Panc1 (cell line): Measurements from ENCODE around the gene MUS81. TPM values are rescaled to one million over a fixed set of nuclear protein-coding genes. Genes with fewer than 3 reads are reported as not detected.

ENCODE experiments used
- ATAC-seq: fragments of 200-7000 bp; cut with Tn5 transposase; 2 replicates; pipeline ENCODE4 v1.9.1; 2020; ENCODE audit warnings: mild to moderate bottlenecking, moderate library complexity
- Bru-seq: library from RNA; stranded (reverse); fragments of 400-500 nt; gene quantifications from one replicate; lab custom pipeline; 2021; lab: Mats Ljungman, UMichigan
- BruChase-seq, 2 experiments: library from RNA; stranded (reverse); fragments of 400-500 nt; gene quantifications; one replicate each; lab custom pipeline; 2021; lab: Mats Ljungman, UMichigan
- BruUV-seq: library from RNA; stranded (reverse); fragments of 400-500 nt; replicated peaks from 2 replicates; lab custom pipeline; 2021; lab: Mats Ljungman, UMichigan
- CTCF ChIA-PET: fragments of 300-600 bp; sonication (Branson Sonifier 250); formaldehyde crosslinking; loops from one replicate; lab custom pipeline; 2022; ENCODE audit warnings: antibody characterized with exemption; lab: Charles Lee
- POLR2A ChIA-PET: fragments of 300-600 bp; sonication (Branson Sonifier 250); formaldehyde crosslinking; loops from one replicate; lab custom pipeline; 2022; ENCODE audit warnings: antibody characterized with exemption; lab: Charles Lee
- DNase-seq: peaks from one replicate; pipeline ENCODE4 v3.0.0-alpha.2; 2010; ENCODE audit warnings: low read depth, low spot score
- H3K27ac ChIP-seq: 2 replicates; pipeline ENCODE4 v1.5.1; 2011; ENCODE audit warnings: mild to moderate bottlenecking, low read length, inconsistent platforms
- H3K27me3 ChIP-seq: fragments of 200-500 bp; sonication (Bioruptor generic); 2 replicates; pipeline ENCODE4 v1.6.0; 2014; ENCODE audit warnings: low read length, inconsistent platforms; ENCODE audit not compliant: control insufficient read depth, insufficient read depth
- H3K36me3 ChIP-seq: fragments of 200-500 bp; sonication (Bioruptor generic); 2 replicates; pipeline ENCODE4 v1.5.1; 2014; ENCODE audit warnings: inconsistent platforms, mild to moderate bottlenecking, low read length, moderate library complexity; ENCODE audit not compliant: control insufficient read depth, insufficient read depth
- H3K4me1 ChIP-seq: 2 replicates; pipeline ENCODE4 v1.5.1; 2011; ENCODE audit warnings: inconsistent platforms, mild to moderate bottlenecking, low read length, moderate library complexity; ENCODE audit not compliant: control insufficient read depth, insufficient read depth
- H3K4me3 ChIP-seq, 2 experiments: 2 replicates each; pipeline ENCODE4 v1.5.1; 2011 to 2012; ENCODE audit warnings: low read depth in 2 of 2, low read length in 2 of 2, mild to moderate bottlenecking in 2 of 2, inconsistent platforms in 1 of 2, moderate library complexity in 1 of 2
- H3K9me3 ChIP-seq: fragments of 200-500 bp; sonication (Bioruptor generic); 2 replicates; pipeline ENCODE4 v1.5.1; 2014; ENCODE audit warnings: low read depth, mild to moderate bottlenecking, inconsistent platforms, low read length, moderate library complexity; ENCODE audit not compliant: control insufficient read depth, insufficient read depth
- POLR2AphosphoS5 ChIP-seq: IDR thresholded peaks from 2 replicates; pipeline ENCODE4 v1.6.1; 2012; ENCODE audit warnings: mild to moderate bottlenecking, low read depth, low read length, moderate library complexity
- SIN3A ChIP-seq: IDR thresholded peaks from 2 replicates; pipeline ENCODE4 v1.6.1; 2012; ENCODE audit warnings: low read depth, mild to moderate bottlenecking, low read length, moderate library complexity, borderline replicate concordance; ENCODE audit not compliant: insufficient read depth
- TCF7L2 ChIP-seq: IDR thresholded peaks from 2 replicates; pipeline ENCODE4 v1.6.1; 2011; ENCODE audit warnings: mild to moderate bottlenecking, low read depth, low read length, inconsistent platforms
- in situ Hi-C: cut with HindIII; loops from 2 replicates; pipeline ENCODE4 v1.10.0; 2016; ENCODE audit warnings: low sequenced_read_pairs, low pct_unique_long_range_greater_than_20kb
- intact Hi-C: fragments of 100-400 bp; cut with micrococcal nuclease; formaldehyde crosslinking; loops from one replicate; pipeline ENCODE4 v1.10.0; 2022; ENCODE audit not compliant: unreplicated experiment
- long read RNA-seq: library from polyadenylated mRNA; unstranded; transcript quantifications from one replicate; pipeline ENCODE4 v2.0.0, GENCODE V29; 2021; ENCODE audit not compliant: unreplicated experiment
- polyA plus RNA-seq: library from polyadenylated mRNA; unstranded; fragments of >200 nt; gene quantifications from one replicate; pipeline ENCODE4 v1.2.1, GENCODE V29; 2012; ENCODE audit warnings: missing spikeins; ENCODE audit not compliant: insufficient read length
- total RNA-seq: library from RNA; stranded (reverse); gene quantifications from one replicate; pipeline ENCODE4 v1.2.1, GENCODE V29; 2021; ENCODE audit not compliant: unreplicated experiment
- TF ChIP-seq, protein P1 (sequence below), 2 experiments: IDR thresholded peaks; 2 replicates each; pipeline ENCODE4 v1.6.1; 2011 to 2012; ENCODE audit warnings: low read depth in 2 of 2, control low read depth in 1 of 2, low read length in 1 of 2, mild to moderate bottlenecking in 1 of 2, moderate library complexity in 1 of 2; ENCODE audit not compliant: insufficient read depth in 1 of 2
- TF ChIP-seq, protein P2 (sequence below): fragments of 450-650 bp; IDR thresholded peaks from 2 replicates; pipeline ENCODE4 v1.5.1; 2017; ENCODE audit warnings: mild to moderate bottlenecking

Gene MUS81, protein sequence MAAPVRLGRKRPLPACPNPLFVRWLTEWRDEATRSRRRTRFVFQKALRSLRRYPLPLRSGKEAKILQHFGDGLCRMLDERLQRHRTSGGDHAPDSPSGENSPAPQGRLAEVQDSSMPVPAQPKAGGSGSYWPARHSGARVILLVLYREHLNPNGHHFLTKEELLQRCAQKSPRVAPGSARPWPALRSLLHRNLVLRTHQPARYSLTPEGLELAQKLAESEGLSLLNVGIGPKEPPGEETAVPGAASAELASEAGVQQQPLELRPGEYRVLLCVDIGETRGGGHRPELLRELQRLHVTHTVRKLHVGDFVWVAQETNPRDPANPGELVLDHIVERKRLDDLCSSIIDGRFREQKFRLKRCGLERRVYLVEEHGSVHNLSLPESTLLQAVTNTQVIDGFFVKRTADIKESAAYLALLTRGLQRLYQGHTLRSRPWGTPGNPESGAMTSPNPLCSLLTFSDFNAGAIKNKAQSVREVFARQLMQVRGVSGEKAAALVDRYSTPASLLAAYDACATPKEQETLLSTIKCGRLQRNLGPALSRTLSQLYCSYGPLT
- total RNA-seq: 140 TPM
- 132 TPM for polyA plus RNA-seq
- percentile 89 among the genes with signal in this experiment for Bru-seq, nascent RNA
- BruChase-seq, experiment 1, labeled RNA remaining after a 2-hour chase: percentile 91 among the genes with signal in this experiment
- BruChase-seq, experiment 2, labeled RNA remaining after a 6-hour chase: percentile 93 among the genes with signal in this experiment
- long read RNA-seq, transcript MUS81-201 (16 exons, 2,392 nt): major isoform, 101 of 227 reads
- long read RNA-seq, partial matches to known transcripts: 52 of 227 reads
- long read RNA-seq, other reads (novel, unspliced or antisense): 71 of 227 reads

DNA sequence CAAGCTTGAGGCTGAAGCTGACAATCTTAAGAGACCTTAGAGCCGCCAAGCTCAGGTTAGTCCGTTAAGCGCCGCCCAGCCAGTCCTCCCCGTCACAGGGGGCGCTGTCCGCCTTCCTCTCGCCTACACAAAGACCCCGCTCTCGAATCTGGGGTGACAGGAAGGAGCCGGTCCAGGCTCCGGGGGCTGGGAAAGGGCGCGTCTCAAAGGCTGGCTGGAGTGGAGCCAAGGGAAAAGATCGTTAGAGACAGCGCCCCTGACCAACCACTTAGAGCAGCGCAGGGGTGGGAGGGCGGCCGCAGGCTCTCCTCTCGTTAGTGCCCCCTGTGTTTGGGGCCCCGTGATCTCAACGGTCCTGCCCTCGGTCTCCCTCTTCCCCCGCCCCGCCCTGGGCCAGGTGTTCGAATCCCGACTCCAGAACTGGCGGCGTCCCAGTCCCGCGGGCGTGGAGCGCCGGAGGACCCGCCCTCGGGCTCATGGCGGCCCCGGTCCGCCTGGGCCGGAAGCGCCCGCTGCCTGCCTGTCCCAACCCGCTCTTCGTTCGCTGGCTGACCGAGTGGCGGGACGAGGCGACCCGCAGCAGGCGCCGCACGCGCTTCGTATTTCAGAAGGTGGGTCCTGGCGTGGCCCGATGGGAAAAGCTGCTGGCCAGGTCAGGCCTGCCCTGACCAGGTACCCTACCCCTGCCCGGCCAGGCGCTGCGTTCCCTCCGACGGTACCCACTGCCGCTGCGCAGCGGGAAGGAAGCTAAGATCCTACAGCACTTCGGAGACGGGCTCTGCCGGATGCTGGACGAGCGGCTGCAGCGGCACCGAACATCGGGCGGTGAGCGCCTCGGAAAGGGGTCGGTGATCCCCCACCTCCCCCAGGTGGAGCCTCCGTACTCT is at the start of gene MUS81:
Gene MUS81, plus strand, starts transcription at position 156 of the 887 bp plus-strand sequence. Its CDS starts 321 bp downstream, at position 477.
- intact Hi-C loops: no loop called here
- peak; percentile 85; the same call in 1 of the 2 replicates for TF ChIP-seq POLR2AphosphoS5
- peak; percentile 69; the same call in 1 of the 2 replicates for TF ChIP-seq TCF7L2
- peak; percentile 89; the same call in 1 of the 2 replicates for TF ChIP-seq SIN3A
- TF ChIP-seq, protein P1, sequence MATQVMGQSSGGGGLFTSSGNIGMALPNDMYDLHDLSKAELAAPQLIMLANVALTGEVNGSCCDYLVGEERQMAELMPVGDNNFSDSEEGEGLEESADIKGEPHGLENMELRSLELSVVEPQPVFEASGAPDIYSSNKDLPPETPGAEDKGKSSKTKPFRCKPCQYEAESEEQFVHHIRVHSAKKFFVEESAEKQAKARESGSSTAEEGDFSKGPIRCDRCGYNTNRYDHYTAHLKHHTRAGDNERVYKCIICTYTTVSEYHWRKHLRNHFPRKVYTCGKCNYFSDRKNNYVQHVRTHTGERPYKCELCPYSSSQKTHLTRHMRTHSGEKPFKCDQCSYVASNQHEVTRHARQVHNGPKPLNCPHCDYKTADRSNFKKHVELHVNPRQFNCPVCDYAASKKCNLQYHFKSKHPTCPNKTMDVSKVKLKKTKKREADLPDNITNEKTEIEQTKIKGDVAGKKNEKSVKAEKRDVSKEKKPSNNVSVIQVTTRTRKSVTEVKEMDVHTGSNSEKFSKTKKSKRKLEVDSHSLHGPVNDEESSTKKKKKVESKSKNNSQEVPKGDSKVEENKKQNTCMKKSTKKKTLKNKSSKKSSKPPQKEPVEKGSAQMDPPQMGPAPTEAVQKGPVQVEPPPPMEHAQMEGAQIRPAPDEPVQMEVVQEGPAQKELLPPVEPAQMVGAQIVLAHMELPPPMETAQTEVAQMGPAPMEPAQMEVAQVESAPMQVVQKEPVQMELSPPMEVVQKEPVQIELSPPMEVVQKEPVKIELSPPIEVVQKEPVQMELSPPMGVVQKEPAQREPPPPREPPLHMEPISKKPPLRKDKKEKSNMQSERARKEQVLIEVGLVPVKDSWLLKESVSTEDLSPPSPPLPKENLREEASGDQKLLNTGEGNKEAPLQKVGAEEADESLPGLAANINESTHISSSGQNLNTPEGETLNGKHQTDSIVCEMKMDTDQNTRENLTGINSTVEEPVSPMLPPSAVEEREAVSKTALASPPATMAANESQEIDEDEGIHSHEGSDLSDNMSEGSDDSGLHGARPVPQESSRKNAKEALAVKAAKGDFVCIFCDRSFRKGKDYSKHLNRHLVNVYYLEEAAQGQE (IDR thresholded peaks at IDR 0.05; ENCODE audit: insufficient read depth in 1 of 2, low read depth in 2 of 2, low read length in 1 of 2): peak in 1 of 2 experiments; percentile 26; a peak in 1 of 4 replicates
- TF ChIP-seq, protein P2, sequence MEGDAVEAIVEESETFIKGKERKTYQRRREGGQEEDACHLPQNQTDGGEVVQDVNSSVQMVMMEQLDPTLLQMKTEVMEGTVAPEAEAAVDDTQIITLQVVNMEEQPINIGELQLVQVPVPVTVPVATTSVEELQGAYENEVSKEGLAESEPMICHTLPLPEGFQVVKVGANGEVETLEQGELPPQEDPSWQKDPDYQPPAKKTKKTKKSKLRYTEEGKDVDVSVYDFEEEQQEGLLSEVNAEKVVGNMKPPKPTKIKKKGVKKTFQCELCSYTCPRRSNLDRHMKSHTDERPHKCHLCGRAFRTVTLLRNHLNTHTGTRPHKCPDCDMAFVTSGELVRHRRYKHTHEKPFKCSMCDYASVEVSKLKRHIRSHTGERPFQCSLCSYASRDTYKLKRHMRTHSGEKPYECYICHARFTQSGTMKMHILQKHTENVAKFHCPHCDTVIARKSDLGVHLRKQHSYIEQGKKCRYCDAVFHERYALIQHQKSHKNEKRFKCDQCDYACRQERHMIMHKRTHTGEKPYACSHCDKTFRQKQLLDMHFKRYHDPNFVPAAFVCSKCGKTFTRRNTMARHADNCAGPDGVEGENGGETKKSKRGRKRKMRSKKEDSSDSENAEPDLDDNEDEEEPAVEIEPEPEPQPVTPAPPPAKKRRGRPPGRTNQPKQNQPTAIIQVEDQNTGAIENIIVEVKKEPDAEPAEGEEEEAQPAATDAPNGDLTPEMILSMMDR: peak; percentile 97; the same call in 1 of the 2 replicates
- no TSS peak for BruUV-seq
- peak; percentile 67 for ATAC-seq
- POLR2A ChIA-PET: interaction anchor here (0.6 to 1.9 kb wide), 10 partner anchors 9 to 192 kb away, joined by 3 to 10 read pairs (median 4); partner anchors contain the start of genes CCDC85B, FIBP, KAT5 and SF3B2
- H3K36me3 ChIP-seq: peaks cover 13% of the 10 kb centered on the region
- CTCF ChIA-PET: interaction anchor here (0.8 to 3.3 kb wide), 7 partner anchors 8 to 42 kb away, joined by 3 to 22 read pairs (median 4); partner anchors contain the start of genes CCDC85B and FIBP
- no peaks in the 10 kb centered on the region for H3K27me3 ChIP-seq
- H3K27ac ChIP-seq: peak within 1 kb of the TSS; percentile 98
- peak within 1 kb of the TSS; percentile 85 to 99 for H3K4me3 ChIP-seq
- DNase-seq: peak; percentile 94
- H3K4me1 ChIP-seq: peaks cover 33% of the 10 kb centered on the region
- in situ Hi-C loops: no loop called here
- no peaks in the 10 kb centered on the region for H3K9me3 ChIP-seq
